ENCODE data around the gene TTC39C.

DNA sequence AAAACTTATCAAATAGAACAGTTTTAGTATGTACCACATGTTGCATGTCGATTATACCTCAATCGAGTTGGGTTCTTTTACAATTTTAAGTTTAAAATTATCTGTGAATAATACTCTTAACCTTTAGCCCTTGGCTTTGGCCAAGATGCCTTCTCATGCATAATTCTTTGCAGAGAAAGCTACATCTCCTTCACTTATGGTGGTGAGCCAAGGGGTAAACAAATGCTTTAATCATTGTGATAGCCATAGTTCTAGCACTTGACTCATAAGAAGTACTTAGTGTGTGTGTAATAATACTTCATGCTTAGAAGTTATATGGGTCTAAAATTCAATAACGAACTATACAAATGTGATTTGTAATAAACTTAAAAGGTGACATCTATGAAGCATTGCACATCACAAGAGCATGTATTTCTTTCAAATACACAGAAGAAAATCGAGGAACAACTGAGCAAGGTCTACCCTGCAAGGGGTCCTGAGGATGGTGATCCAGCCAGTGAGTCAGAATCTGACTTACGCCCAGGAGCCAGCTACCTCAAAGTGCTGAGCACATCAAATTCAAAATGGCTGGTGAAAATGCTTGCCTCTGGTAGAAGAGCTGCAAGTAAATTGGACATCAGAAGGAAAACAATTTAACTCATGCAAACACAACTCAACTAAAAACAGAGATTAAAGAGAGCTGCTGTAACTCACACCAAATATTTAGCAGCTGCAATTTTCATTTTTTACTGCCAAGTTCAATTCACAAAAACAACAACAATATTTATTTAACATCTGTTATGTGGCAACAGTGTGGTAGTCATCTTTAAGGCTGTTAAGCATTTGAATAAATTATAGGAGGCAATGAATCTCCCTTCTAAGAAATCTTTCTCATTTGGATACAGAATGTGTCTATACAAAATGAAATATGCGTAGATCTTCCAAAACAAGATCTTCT, 23.8 kb upstream of the TTC39C start:
- TF ChIP-seq, protein P1, sequence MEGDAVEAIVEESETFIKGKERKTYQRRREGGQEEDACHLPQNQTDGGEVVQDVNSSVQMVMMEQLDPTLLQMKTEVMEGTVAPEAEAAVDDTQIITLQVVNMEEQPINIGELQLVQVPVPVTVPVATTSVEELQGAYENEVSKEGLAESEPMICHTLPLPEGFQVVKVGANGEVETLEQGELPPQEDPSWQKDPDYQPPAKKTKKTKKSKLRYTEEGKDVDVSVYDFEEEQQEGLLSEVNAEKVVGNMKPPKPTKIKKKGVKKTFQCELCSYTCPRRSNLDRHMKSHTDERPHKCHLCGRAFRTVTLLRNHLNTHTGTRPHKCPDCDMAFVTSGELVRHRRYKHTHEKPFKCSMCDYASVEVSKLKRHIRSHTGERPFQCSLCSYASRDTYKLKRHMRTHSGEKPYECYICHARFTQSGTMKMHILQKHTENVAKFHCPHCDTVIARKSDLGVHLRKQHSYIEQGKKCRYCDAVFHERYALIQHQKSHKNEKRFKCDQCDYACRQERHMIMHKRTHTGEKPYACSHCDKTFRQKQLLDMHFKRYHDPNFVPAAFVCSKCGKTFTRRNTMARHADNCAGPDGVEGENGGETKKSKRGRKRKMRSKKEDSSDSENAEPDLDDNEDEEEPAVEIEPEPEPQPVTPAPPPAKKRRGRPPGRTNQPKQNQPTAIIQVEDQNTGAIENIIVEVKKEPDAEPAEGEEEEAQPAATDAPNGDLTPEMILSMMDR (IDR thresholded peaks at IDR 0.05) = no peak
- no peak for TF ChIP-seq POLR2A (IDR thresholded peaks at IDR 0.05)

All from breast epithelium (tissue), 3 donors.